ENCODE data around the gene SEPTIN10. TPM values are rescaled to one million over a fixed set of nuclear protein-coding genes. Genes with fewer than 3 reads are reported as not detected.

Gene SEPTIN10
- total and polyA plus RNA-seq, 2 of the 8 experiments (the other 6 are each of a cell fraction or from before 2014, with no cell fraction given), result 23.7 to 101 TPM

DNA sequence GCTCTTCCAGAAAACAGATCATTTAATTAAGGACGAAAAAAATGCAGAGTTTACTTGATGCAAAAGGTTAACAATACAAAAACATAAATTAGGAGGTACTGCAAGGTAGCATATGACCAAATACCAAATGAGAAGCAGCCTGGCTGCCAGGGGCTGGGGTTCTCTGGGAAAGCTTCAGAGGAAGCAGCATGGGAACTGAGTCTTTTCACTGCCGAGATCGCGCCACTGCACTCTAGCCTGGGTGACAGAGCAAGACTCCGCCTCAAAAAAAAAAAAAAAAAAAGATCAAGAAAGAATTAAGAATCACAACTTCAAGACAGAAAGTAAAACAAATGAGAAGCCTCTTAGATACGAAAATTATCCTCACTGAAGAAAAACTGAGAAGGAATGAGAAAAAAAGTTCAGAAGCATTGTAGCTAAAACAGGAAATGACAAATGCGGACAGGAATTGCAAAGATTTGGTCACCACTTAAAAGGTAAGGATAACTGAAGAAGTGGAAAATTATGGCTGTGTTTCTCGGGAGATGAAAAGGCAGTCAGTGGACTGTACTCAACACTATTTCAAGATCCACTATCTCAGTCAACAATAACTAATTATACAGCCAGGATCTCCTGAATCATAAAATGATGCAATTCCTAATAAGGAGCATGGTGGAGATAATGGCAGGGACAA, 4.3 kb downstream of the SEPTIN10 start:
- TF ChIP-seq GABPA (IDR thresholded peaks at IDR 0.05; ENCODE audit: borderline replicate concordance, insufficient read depth, low read length) (no peak), EZH2 (IDR thresholded peaks at IDR 0.05; ENCODE audit: low read depth, low read length, severe bottlenecking) (no peak)
- Histone ChIP-seq H3K14ac (ENCODE audit: insufficient read length) (no peak overlapping the region), H3K79me2 (ENCODE audit: control insufficient read depth in 1 of 2, insufficient read depth in 2 of 2, low read length in 2 of 2) (peaks cover 12 to 86% of the 10 kb centered on the region in 2 experiments), H3K27me3 (replicated peaks in 1 of 4; ENCODE audit: control insufficient read depth in 3 of 4, extremely low read depth in 1 of 4, insufficient read depth in 3 of 4, low read length in 3 of 4) (no peaks in the 10 kb centered on the region), H2BK120ac (replicated peaks; ENCODE audit: low read depth, low read length) (no peak overlapping the region), H3K9me3 (ENCODE audit: insufficient read depth in 2 of 2, low read depth in 1 of 2, low read length in 1 of 2) (no peaks in the 10 kb centered on the region), H3K4ac (replicated peaks; ENCODE audit: insufficient read length, low read depth, low read length) (no peak overlapping the region), H2BK20ac (ENCODE audit: low read length) (no peak overlapping the region), H3K9ac (replicated peaks in 1 of 4; ENCODE audit: extremely low read depth in 1 of 4, low read depth in 3 of 4, low read length in 3 of 4) (no peak overlapping the region), H3K4me2 (ENCODE audit: insufficient read depth in 1 of 2, low read depth in 2 of 2, low read length in 2 of 2) (no peak overlapping the region), H3K56ac (replicated peaks; ENCODE audit: insufficient read length, low read depth, low read length) (no peak overlapping the region), H2AK5ac (ENCODE audit: low read depth, low read length) (no peak overlapping the region), H4K5ac (ENCODE audit: insufficient read length, low read depth, low read length) (no peak overlapping the region), H3K4me1 (replicated peaks in 1 of 4; ENCODE audit: control insufficient read depth in 3 of 4, insufficient read depth in 4 of 4, low read length in 3 of 4) (peaks cover 0 to 6% (median 3%) of the 10 kb centered on the region in 4 experiments; a peak in 2 of 7 replicates), H3K79me1 (ENCODE audit: low read depth, low read length) (peaks cover 5% of the 10 kb centered on the region), H2BK5ac (ENCODE audit: low read depth, low read length) (no peak overlapping the region), H4K8ac (ENCODE audit: extremely low read depth, insufficient read depth, low read length) (no peak overlapping the region), H2AFZ (ENCODE audit: low read length) (no peak overlapping the region), H2BK12ac (ENCODE audit: low read depth, low read length) (no peak overlapping the region), H2BK15ac (ENCODE audit: low read length) (no peak overlapping the region), H4K20me1 (replicated peaks in 1 of 2; ENCODE audit: control insufficient read depth in 1 of 2, insufficient read depth in 2 of 2, low read length in 2 of 2) (peaks cover 0 to 5% of the 10 kb centered on the region in 2 experiments), H3K18ac (ENCODE audit: extremely low read depth, low read length) (no peak overlapping the region), H3K23ac (ENCODE audit: insufficient read length) (no peak overlapping the region), H3K4me3 (ENCODE audit: extremely low read depth in 1 of 4, insufficient read depth in 2 of 4, low read depth in 3 of 4, low read length in 4 of 4) (no peak overlapping the region), H3K27ac (ENCODE audit: low read depth, low read length) (no peak overlapping the region), H3K36me3 (ENCODE audit: control insufficient read depth in 2 of 4, insufficient read depth in 4 of 4, low read length in 3 of 4) (no peaks in the 10 kb centered on the region), H4K91ac (replicated peaks; ENCODE audit: insufficient read length, low read length) (no peak overlapping the region), H3K23me2 (ENCODE audit: low read depth, low read length) (no peaks in the 10 kb centered on the region; the same call in 1 of the 2 replicates)
- DNase-seq (ENCODE audit: low read depth in 1 of 2, low spot score in 2 of 2) (no peak), FAIRE-seq (no peak)
- POLR2A ChIA-PET (ENCODE audit: partially characterized antibody), result interaction anchor here (0.5 kb wide), 1 partner anchor 1040 kb away, joined by 3 read pairs; no protein-coding TSS in a partner anchor
- CTCF ChIA-PET (ENCODE audit: partially characterized antibody), result no interaction called here
- 73% methylated on average over 7 of the region's 8 CpGs; no CpG with 5 or more reads in 1 of the 2 experiments for whole genome bisulfite sequencing, 2 experiments (ENCODE audit: extremely low coverage in 1 of 2, insufficient coverage in 1 of 2, insufficient read length in 1 of 2, insufficient replicate concordance in 2 of 2, low coverage in 1 of 2, low lambda C conversion rate in 2 of 2, missing lambda C conversion rate in 1 of 2)

Data from H1 (cell line).